Activated naive CD8-positive, alpha-beta T cell treated with anti-CD3 and anti-CD28 coated beads, Interleukin-2, amount 50 U/mL, for 24 hours (primary cell): ENCODE data around the gene PRDM11.

Experiments used
- ATAC-seq: fragments of 150-1000 bp; cut with Tn5 transposase; one replicate; pipeline ENCODE4 v1.10.0; 2021
- DNase-seq: peaks from one replicate; pipeline ENCODE4 v3.0.0; 2021
- H3K27ac Mint-ChIP-seq: one replicate; pipeline ENCODE4 v1.8.0; 2021; ENCODE audit warnings: mild to moderate bottlenecking, mixed read lengths
- H3K27me3 Mint-ChIP-seq: one replicate; pipeline ENCODE4 v1.8.0; 2021; ENCODE audit warnings: mixed read lengths
- H3K36me3 Mint-ChIP-seq: one replicate; pipeline ENCODE4 v1.8.0; 2021; ENCODE audit warnings: low read depth, mixed read lengths
- H3K4me1 Mint-ChIP-seq: one replicate; pipeline ENCODE4 v1.8.0; 2021; ENCODE audit warnings: mixed read lengths
- H3K4me3 Mint-ChIP-seq: one replicate; pipeline ENCODE4 v1.8.0; 2021; ENCODE audit warnings: mild to moderate bottlenecking, moderate library complexity, mixed read lengths
- H3K9me3 Mint-ChIP-seq: one replicate; pipeline ENCODE4 v1.8.0; 2021; ENCODE audit warnings: mixed read lengths

The PRDM11 gene

GRCh38 chr11:45226901-45227300 lies 80.5 kb downstream of the PRDM11 start:
- Mint-ChIP-seq H3K4me3 (no peak overlapping the region), H3K9me3 (no peaks in the 10 kb centered on the region), H3K4me1 (no peaks in the 10 kb centered on the region), H3K36me3 (peaks cover 7% of the 10 kb centered on the region), H3K27ac (no peak overlapping the region), H3K27me3 (no peaks in the 10 kb centered on the region)
- ATAC-seq (no peak), DNase-seq (no peak)

GRCh38 chr11:45227836-45228235 lies 81.4 kb downstream of the PRDM11 start:
- no peak for ATAC-seq
- H3K36me3 Mint-ChIP-seq, result peaks cover 7% of the 10 kb centered on the region
- H3K9me3 Mint-ChIP-seq, result no peaks in the 10 kb centered on the region
- H3K4me3 Mint-ChIP-seq, result no peak overlapping the region
- DNase-seq, result no peak
- H3K27me3 Mint-ChIP-seq, result no peaks in the 10 kb centered on the region
- H3K27ac Mint-ChIP-seq, result no peak overlapping the region
- H3K4me1 Mint-ChIP-seq, result no peaks in the 10 kb centered on the region

GRCh38 chr11:45229401-45230020 lies 83.1 kb downstream of the PRDM11 start:
- no peaks in the 10 kb centered on the region for H3K9me3 Mint-ChIP-seq
- no peak for ATAC-seq
- no peak overlapping the region for H3K4me3 Mint-ChIP-seq
- DNase-seq, result no peak
- no peak overlapping the region for H3K27ac Mint-ChIP-seq
- H3K36me3 Mint-ChIP-seq, result peaks cover 7% of the 10 kb centered on the region
- no peaks in the 10 kb centered on the region for H3K4me1 Mint-ChIP-seq
- no peaks in the 10 kb centered on the region for H3K27me3 Mint-ChIP-seq

GRCh38 chr11:45232341-45233080 lies 86.1 kb downstream of the PRDM11 start:
- ATAC-seq (no peak), DNase-seq (no peak)
- no peaks in the 10 kb centered on the region for H3K4me1 Mint-ChIP-seq
- peaks cover 7% of the 10 kb centered on the region for H3K27me3 Mint-ChIP-seq
- H3K36me3 Mint-ChIP-seq, result no peaks in the 10 kb centered on the region
- H3K9me3 Mint-ChIP-seq, result no peaks in the 10 kb centered on the region
- H3K4me3 Mint-ChIP-seq, result no peak overlapping the region
- no peak overlapping the region for H3K27ac Mint-ChIP-seq

GRCh38 chr11:45233121-45233803 lies 86.8 kb downstream of the PRDM11 start:
- DNase-seq, result peak; percentile 69
- Mint-ChIP-seq H3K9me3 (no peaks in the 10 kb centered on the region), H3K4me1 (no peaks in the 10 kb centered on the region), H3K27me3 (peaks cover 12% of the 10 kb centered on the region), H3K36me3 (no peaks in the 10 kb centered on the region), H3K27ac (no peak overlapping the region), H3K4me3 (no peak overlapping the region)
- ATAC-seq, result peak; percentile 65

- no peak overlapping the region for H3K4me3 Mint-ChIP-seq
- no peaks in the 10 kb centered on the region for H3K9me3 Mint-ChIP-seq
- no peak overlapping the region for H3K27ac Mint-ChIP-seq
- no peaks in the 10 kb centered on the region for H3K36me3 Mint-ChIP-seq
- peaks cover 13% of the 10 kb centered on the region for H3K27me3 Mint-ChIP-seq
- H3K4me1 Mint-ChIP-seq, result no peaks in the 10 kb centered on the region
- no peak for ATAC-seq
- no peak for DNase-seq
Observed at GRCh38 chr11:45233804-45234170, 87.3 kb downstream of the PRDM11 start.

- DNase-seq (no peak), ATAC-seq (no peak)
- Mint-ChIP-seq H3K36me3 (no peaks in the 10 kb centered on the region), H3K9me3 (peaks cover 2% of the 10 kb centered on the region), H3K4me3 (no peak overlapping the region), H3K4me1 (no peaks in the 10 kb centered on the region), H3K27ac (no peak overlapping the region), H3K27me3 (peaks cover 13% of the 10 kb centered on the region)
Observed at GRCh38 chr11:45234306-45235006, 88.0 kb downstream of the PRDM11 start.

- Mint-ChIP-seq H3K9me3 (peaks cover 8% of the 10 kb centered on the region), H3K27ac (no peak overlapping the region), H3K36me3 (no peaks in the 10 kb centered on the region), H3K27me3 (peaks cover 13% of the 10 kb centered on the region), H3K4me3 (no peak overlapping the region), H3K4me1 (no peaks in the 10 kb centered on the region)
- ATAC-seq (no peak), DNase-seq (no peak)
Observed at GRCh38 chr11:45237711-45238315, 91.4 kb downstream of the PRDM11 start.

- no peak overlapping the region for H3K4me3 Mint-ChIP-seq
- no peak overlapping the region for H3K27ac Mint-ChIP-seq
- no peaks in the 10 kb centered on the region for H3K36me3 Mint-ChIP-seq
- H3K27me3 Mint-ChIP-seq, result peaks cover 13% of the 10 kb centered on the region
- H3K9me3 Mint-ChIP-seq, result peaks cover 8% of the 10 kb centered on the region
- no peak for DNase-seq
- H3K4me1 Mint-ChIP-seq, result no peaks in the 10 kb centered on the region
- ATAC-seq, result no peak
Observed at GRCh38 chr11:45238724-45239123, 92.3 kb downstream of the PRDM11 start.

GRCh38 chr11:45239733-45240132 lies 93.3 kb downstream of the PRDM11 start:
- Mint-ChIP-seq H3K4me1 (no peaks in the 10 kb centered on the region), H3K36me3 (no peaks in the 10 kb centered on the region), H3K9me3 (peaks cover 8% of the 10 kb centered on the region), H3K27me3 (peaks cover 13% of the 10 kb centered on the region), H3K27ac (no peak overlapping the region), H3K4me3 (no peak overlapping the region)
- no peak for DNase-seq
- no peak for ATAC-seq

- ATAC-seq (no peak), DNase-seq (no peak)
- peaks cover 8% of the 10 kb centered on the region for H3K9me3 Mint-ChIP-seq
- H3K4me1 Mint-ChIP-seq, result no peaks in the 10 kb centered on the region
- no peaks in the 10 kb centered on the region for H3K36me3 Mint-ChIP-seq
- H3K27ac Mint-ChIP-seq, result no peak overlapping the region
- H3K4me3 Mint-ChIP-seq, result no peak overlapping the region
- peaks cover 4% of the 10 kb centered on the region for H3K27me3 Mint-ChIP-seq
Observed at GRCh38 chr11:45243967-45244366, 97.5 kb downstream of the PRDM11 start.

GRCh38 chr11:45245218-45246045 lies 99.0 kb downstream of the PRDM11 start:
- H3K9me3 Mint-ChIP-seq, result no peaks in the 10 kb centered on the region

GRCh38 chr11:45246241-45246640 lies 99.8 kb downstream of the PRDM11 start:
- Mint-ChIP-seq H3K4me3 (no peak overlapping the region), H3K9me3 (no peaks in the 10 kb centered on the region), H3K27ac (no peak overlapping the region), H3K4me1 (no peaks in the 10 kb centered on the region), H3K27me3 (peaks cover 9% of the 10 kb centered on the region), H3K36me3 (no peaks in the 10 kb centered on the region)
- DNase-seq, result no peak
- ATAC-seq, result no peak

More at GRCh38 chr11:45245218-45246045, 99.0 kb downstream of the PRDM11 start:
- ATAC-seq (no peak), DNase-seq (no peak)
- H3K27me3 Mint-ChIP-seq, result peaks cover 9% of the 10 kb centered on the region
- H3K4me1 Mint-ChIP-seq, result no peaks in the 10 kb centered on the region
- H3K27ac Mint-ChIP-seq, result no peak overlapping the region
- no peaks in the 10 kb centered on the region for H3K36me3 Mint-ChIP-seq
- no peak overlapping the region for H3K4me3 Mint-ChIP-seq

- H3K9me3 Mint-ChIP-seq, result no peaks in the 10 kb centered on the region
- H3K27ac Mint-ChIP-seq, result no peak overlapping the region
- H3K4me3 Mint-ChIP-seq, result no peak overlapping the region
Observed at GRCh38 chr11:45247433-45247832, 101.0 kb downstream of the PRDM11 start.

More at GRCh38 chr11:45247433-45247832, 101.0 kb downstream of the PRDM11 start:
- no peaks in the 10 kb centered on the region for H3K36me3 Mint-ChIP-seq
- no peaks in the 10 kb centered on the region for H3K4me1 Mint-ChIP-seq
- DNase-seq (no peak), ATAC-seq (no peak)
- peaks cover 9% of the 10 kb centered on the region for H3K27me3 Mint-ChIP-seq
